ENCODE measurements around the gene PPP6R1. TPM values are rescaled to one million over a fixed set of nuclear protein-coding genes. Genes with fewer than 3 reads are reported as not detected.

The PPP6R1 gene
- total RNA-seq, 2 donors from 2014 or later, result 46.7 to 52.3 TPM

- DNase-seq (ENCODE audit: low spot score), result no peak
- peaks cover 15% of the 10 kb centered on the region for H3K36me3 ChIP-seq
- no peak for ATAC-seq (ENCODE audit: insufficient number of reproducible peaks, low FRiP score, low read depth)
- no peaks in the 10 kb centered on the region for H3K27me3 ChIP-seq (replicated peaks; ENCODE audit: insufficient read depth)
- no peak overlapping the region for H3K4me3 ChIP-seq
- H3K27ac ChIP-seq, result no peak overlapping the region
- peaks cover 14 to 26% of the 10 kb centered on the region in 2 donors for H3K4me1 ChIP-seq (ENCODE audit: control insufficient read depth in 1 of 2, low read depth in 2 of 2)
- no peaks in the 10 kb centered on the region for H3K9me3 ChIP-seq
- TF ChIP-seq CTCF (IDR thresholded peaks at IDR 0.05), result no peak
Measured at GRCh38 chr19:55250262-55251036, 8.4 kb downstream of the PPP6R1 start.

GRCh38 chr19:55249841-55250240 lies 9.0 kb downstream of the PPP6R1 start:
- H3K4me1 ChIP-seq (ENCODE audit: control insufficient read depth in 1 of 2, low read depth in 2 of 2), result peaks cover 9 to 20% of the 10 kb centered on the region in 2 donors

GRCh38 chr19:55248704-55249103 lies 10.1 kb downstream of the PPP6R1 start:
- DNase-seq (ENCODE audit: low spot score), result no peak
- no peak for TF ChIP-seq CTCF (IDR thresholded peaks at IDR 0.05)
- Histone ChIP-seq H3K27ac (no peak overlapping the region), H3K36me3 (peaks cover 32% of the 10 kb centered on the region), H3K4me3 (no peak overlapping the region), H3K9me3 (no peaks in the 10 kb centered on the region), H3K4me1 (ENCODE audit: control insufficient read depth in 1 of 2, low read depth in 2 of 2) (peaks cover 5 to 12% of the 10 kb centered on the region in 2 donors), H3K27me3 (replicated peaks; ENCODE audit: insufficient read depth) (no peaks in the 10 kb centered on the region)
- ATAC-seq (ENCODE audit: insufficient number of reproducible peaks, low FRiP score, low read depth), result no peak

More at GRCh38 chr19:55249841-55250240, 9.0 kb downstream of the PPP6R1 start:
- Histone ChIP-seq H3K36me3 (peaks cover 20% of the 10 kb centered on the region), H3K27me3 (replicated peaks; ENCODE audit: insufficient read depth) (no peaks in the 10 kb centered on the region), H3K27ac (no peak overlapping the region), H3K4me3 (no peak overlapping the region), H3K9me3 (no peaks in the 10 kb centered on the region)
- no peak for ATAC-seq (ENCODE audit: insufficient number of reproducible peaks, low FRiP score, low read depth)
- DNase-seq (ENCODE audit: low spot score), result no peak
- TF ChIP-seq CTCF (IDR thresholded peaks at IDR 0.05), result no peak

- peaks cover under 1 to 7% of the 10 kb centered on the region in 2 donors for H3K4me1 ChIP-seq (ENCODE audit: control insufficient read depth in 1 of 2, low read depth in 2 of 2)
Measured at GRCh38 chr19:55248166-55248675, 10.6 kb downstream of the PPP6R1 start.

More at GRCh38 chr19:55248166-55248675, 10.6 kb downstream of the PPP6R1 start:
- Histone ChIP-seq H3K27ac (no peak overlapping the region), H3K27me3 (replicated peaks; ENCODE audit: insufficient read depth) (no peaks in the 10 kb centered on the region), H3K36me3 (peaks cover 30% of the 10 kb centered on the region), H3K9me3 (no peaks in the 10 kb centered on the region), H3K4me3 (no peak overlapping the region)
- TF ChIP-seq CTCF (IDR thresholded peaks at IDR 0.05), result no peak
- DNase-seq (ENCODE audit: low spot score) (no peak), ATAC-seq (ENCODE audit: insufficient number of reproducible peaks, low FRiP score, low read depth) (no peak)
